ENCODE results near the gene C5orf22.

DNA sequence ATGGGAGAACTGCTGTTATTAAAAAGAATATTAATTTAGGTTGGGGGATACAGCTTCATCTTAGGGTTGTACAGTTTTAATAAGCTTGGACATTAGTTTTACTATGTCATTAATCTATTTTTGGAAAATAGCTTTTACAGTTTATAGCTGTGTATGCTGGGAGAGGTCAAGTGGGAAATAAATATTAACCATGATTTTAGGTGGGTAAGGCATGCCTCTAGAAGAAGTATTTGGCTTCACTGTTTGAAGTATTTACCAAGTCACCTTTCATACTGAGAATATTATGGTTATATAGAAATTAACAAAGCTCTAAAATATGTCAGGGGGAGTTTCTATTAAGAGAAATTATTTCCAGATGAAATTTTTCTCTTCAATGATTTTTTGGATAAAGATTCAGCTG lies 5.2 kb downstream of the C5orf22 start:
- TF ChIP-seq, protein P1, sequence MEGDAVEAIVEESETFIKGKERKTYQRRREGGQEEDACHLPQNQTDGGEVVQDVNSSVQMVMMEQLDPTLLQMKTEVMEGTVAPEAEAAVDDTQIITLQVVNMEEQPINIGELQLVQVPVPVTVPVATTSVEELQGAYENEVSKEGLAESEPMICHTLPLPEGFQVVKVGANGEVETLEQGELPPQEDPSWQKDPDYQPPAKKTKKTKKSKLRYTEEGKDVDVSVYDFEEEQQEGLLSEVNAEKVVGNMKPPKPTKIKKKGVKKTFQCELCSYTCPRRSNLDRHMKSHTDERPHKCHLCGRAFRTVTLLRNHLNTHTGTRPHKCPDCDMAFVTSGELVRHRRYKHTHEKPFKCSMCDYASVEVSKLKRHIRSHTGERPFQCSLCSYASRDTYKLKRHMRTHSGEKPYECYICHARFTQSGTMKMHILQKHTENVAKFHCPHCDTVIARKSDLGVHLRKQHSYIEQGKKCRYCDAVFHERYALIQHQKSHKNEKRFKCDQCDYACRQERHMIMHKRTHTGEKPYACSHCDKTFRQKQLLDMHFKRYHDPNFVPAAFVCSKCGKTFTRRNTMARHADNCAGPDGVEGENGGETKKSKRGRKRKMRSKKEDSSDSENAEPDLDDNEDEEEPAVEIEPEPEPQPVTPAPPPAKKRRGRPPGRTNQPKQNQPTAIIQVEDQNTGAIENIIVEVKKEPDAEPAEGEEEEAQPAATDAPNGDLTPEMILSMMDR (IDR thresholded peaks at IDR 0.05; ENCODE audit: low read length) = no peak
- no peak for TF ChIP-seq EZH2 (optimal IDR thresholded peaks at IDR 0.05; ENCODE audit: low read depth, low read length)
- no peak for TF ChIP-seq EZH2phosphoT487 (IDR thresholded peaks at IDR 0.05; ENCODE audit: low read length)
